ENCODE results near the gene CEP44.

Gene CEP44, protein sequence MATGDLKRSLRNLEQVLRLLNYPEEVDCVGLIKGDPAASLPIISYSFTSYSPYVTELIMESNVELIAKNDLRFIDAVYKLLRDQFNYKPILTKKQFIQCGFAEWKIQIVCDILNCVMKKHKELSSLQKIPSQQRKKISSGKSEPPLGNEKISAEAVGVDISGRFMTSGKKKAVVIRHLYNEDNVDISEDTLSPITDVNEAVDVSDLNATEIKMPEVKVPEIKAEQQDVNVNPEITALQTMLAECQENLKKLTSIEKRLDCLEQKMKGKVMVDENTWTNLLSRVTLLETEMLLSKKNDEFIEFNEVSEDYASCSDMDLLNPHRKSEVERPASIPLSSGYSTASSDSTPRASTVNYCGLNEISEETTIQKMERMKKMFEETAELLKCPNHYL

DNA sequence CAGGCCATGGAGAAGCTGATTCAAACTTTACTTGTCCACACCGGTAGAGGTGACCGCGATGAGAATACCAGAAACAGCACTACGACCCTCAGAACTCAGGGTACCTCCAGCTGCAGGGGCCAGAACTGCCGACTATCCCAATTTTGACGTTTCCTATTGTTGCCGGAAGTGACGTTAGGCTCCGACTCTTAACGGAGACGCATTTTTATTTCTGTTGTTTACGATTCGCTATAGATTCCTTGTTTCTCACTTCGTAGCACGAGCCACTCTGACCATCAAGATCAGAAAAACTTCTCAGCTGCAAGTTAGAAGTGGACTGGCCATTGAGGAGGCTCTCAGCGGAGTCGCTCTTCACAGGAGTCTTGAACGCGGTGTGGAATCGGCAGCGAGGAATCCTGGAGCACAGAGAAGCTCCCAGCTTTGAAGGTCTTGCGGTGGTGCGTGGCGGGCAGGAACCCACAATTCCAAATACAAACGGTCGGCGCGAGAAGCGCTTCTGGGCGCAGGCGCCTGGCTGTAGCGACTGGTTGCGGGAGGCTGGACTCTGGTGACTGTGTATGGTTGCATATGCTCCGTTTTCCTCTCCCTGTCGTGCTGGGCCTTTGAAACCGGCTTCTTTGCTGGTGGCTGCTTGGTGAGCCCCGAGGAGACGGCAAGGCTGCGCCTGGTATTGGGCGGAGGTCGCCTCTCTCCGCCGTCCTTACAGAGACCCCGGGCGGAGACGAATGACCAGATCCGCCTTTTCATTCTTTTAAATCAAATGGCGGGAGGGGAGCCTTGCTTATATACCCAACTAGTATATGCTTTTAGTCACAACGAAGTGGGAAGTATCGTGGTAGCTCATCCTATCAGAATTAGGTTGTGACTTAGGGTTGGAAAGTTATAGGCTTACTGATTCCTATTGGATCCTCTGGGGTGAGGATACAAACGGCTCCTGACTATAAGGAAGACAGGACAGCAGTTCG lies at the start of gene CEP44, which contains the start of gene FBXO8:
Gene CEP44 (plus strand): TSS at position 405 of the 965 bp plus-strand sequence. CDS start 15,211 bp downstream, outside the sequence.
Gene FBXO8 (minus strand): TSS at position 161 of the 965 bp plus-strand sequence. CDS start 20,575 bp downstream, outside the sequence.
- Histone ChIP-seq H3K27me3 (no peaks in the 10 kb centered on the region), H3K4me2 (peak within 1 kb of the TSS; percentile 74 to 96 (median 84)), H3K4me3 (peak within 1 kb of the TSS; percentile 72 to 96 (median 84)), H4K20me1 (no peaks in the 10 kb centered on the region; a peak in 1 of 22 replicates), H3K9me3 (replicated peaks in 1 of 11) (peaks cover 3 to 11% (median 6%) of the 10 kb centered on the region in 11 experiments; a peak in 12 of 22 replicates), H3K36me3 (peaks cover 0 to 12% (median 7%) of the 10 kb centered on the region in 11 experiments; a peak in 7 of 22 replicates), H3K27ac (peak within 1 kb of the TSS; percentile 97 to 100 (median 99)), H3K4me1 (peaks cover 10 to 34% (median 28%) of the 10 kb centered on the region in 10 experiments), H3K9ac (peak within 1 kb of the TSS; percentile 95 to 100 (median 99))
- TF ChIP-seq Cebpa-rat (IDR thresholded peaks at IDR 0.05): no peak

DNA sequence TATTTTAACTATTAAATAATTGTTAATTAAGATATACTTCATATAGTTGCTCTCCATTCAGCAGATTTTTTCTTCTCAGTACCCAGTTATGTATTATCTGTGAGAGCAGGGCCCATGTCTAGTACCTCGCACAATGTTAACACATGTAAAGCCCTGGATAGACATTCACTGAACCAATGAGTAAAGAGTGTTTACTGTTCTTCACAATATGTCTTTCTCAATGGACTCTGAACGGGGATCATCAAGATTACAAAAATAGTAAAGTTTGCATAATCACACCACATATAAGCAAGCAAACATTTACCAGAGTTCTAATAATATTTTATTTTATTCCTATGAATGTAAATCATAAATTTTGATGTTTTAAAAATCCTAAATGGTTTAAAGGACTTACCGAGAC lies 47.4 kb upstream of the CEP44 start:
- Histone ChIP-seq H3K27me3 (no peaks in the 10 kb centered on the region), H3K4me2 (no peak overlapping the region), H4K20me1 (no peaks in the 10 kb centered on the region), H3K27ac (no peak overlapping the region), H3K36me3 (peaks cover 0 to 40% (median 15%) of the 10 kb centered on the region in 11 experiments; a peak in 16 of 22 replicates), H3K9me3 (replicated peaks in 1 of 11) (no peaks in the 10 kb centered on the region), H3K9ac (no peak overlapping the region), H3K4me3 (no peak overlapping the region), H3K4me1 (no peaks in the 10 kb centered on the region)
- TF ChIP-seq Cebpa-rat (IDR thresholded peaks at IDR 0.05): no peak

GRCh38 chr4:174241162-174241561 lies 42.5 kb upstream of the CEP44 start:
- Histone ChIP-seq H3K36me3 (peaks cover 0 to 30% (median 10%) of the 10 kb centered on the region in 11 experiments; a peak in 14 of 22 replicates), H3K9me3 (replicated peaks in 1 of 11) (no peaks in the 10 kb centered on the region), H3K27me3 (no peaks in the 10 kb centered on the region), H3K4me2 (no peak overlapping the region), H4K20me1 (no peaks in the 10 kb centered on the region), H3K4me1 (no peaks in the 10 kb centered on the region), H3K27ac (no peak overlapping the region), H3K4me3 (no peak overlapping the region), H3K9ac (no peak overlapping the region)
- no peak for TF ChIP-seq Cebpa-rat (IDR thresholded peaks at IDR 0.05)

- peaks cover 0 to 4% (median 0%) of the 10 kb centered on the region in 11 experiments; a peak in 1 of 22 replicates for H4K20me1 ChIP-seq
- no peaks in the 10 kb centered on the region for H3K4me1 ChIP-seq
- no peak overlapping the region for H3K27ac ChIP-seq
- no peak overlapping the region for H3K4me3 ChIP-seq
- no peaks in the 10 kb centered on the region for H3K27me3 ChIP-seq
- H3K4me2 ChIP-seq: no peak overlapping the region
- H3K9me3 ChIP-seq (replicated peaks in 1 of 11): no peaks in the 10 kb centered on the region
- peaks cover 0 to 13% (median 0%) of the 10 kb centered on the region in 11 experiments; a peak in 5 of 22 replicates for H3K36me3 ChIP-seq
- H3K9ac ChIP-seq: no peak overlapping the region
- TF ChIP-seq Cebpa-rat (IDR thresholded peaks at IDR 0.05): no peak
These were observed 39.3 kb upstream of the CEP44 start for GRCh38 chr4:174244441-174244840.

DNA sequence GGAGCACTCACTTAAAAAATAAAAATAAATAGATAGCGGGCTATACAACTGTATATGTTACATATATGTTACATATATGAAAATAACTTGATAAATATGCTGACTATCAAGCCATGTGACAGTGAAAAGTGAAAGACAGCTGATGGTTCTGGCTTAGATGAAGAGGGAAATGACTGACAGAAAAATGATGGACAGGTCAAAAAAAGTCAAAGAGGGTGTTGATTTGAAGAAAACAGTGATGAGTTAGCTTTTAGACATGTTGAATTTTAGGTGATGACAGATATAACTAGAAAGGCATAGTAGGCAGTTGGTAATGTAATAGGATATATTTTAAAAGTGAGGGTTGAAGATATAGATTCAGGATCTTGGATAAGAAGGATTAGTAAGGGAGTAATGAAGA lies 38.0 kb upstream of the CEP44 start:
- no peak for TF ChIP-seq Cebpa-rat (IDR thresholded peaks at IDR 0.05)
- Histone ChIP-seq H3K9ac (no peak overlapping the region), H3K4me2 (no peak overlapping the region), H3K27me3 (no peaks in the 10 kb centered on the region), H3K27ac (no peak overlapping the region), H4K20me1 (peaks cover 0 to 4% (median 0%) of the 10 kb centered on the region in 11 experiments; a peak in 1 of 22 replicates), H3K4me3 (no peak overlapping the region), H3K36me3 (peaks cover 0 to 6% (median 0%) of the 10 kb centered on the region in 11 experiments; a peak in 1 of 22 replicates), H3K9me3 (replicated peaks in 1 of 11) (no peaks in the 10 kb centered on the region), H3K4me1 (no peaks in the 10 kb centered on the region)

DNA sequence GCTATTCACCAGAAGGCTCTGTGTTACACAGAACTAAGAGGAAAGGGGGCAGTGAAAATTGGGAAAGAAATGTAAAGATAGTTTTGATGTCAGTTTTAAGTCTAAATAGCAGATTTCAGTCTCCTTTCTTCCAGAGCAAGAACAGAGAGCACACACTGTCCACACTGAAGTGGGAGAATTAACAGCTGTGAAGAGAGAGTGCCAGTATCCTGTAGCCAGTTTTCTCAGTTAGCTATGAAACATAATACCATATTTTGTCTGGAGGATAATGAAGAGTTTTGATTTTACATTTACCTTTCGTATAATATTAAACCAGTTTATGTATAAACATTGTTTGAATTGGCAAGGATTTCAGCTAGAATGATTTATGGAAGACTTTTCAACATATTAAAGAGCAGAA lies 35.3 kb upstream of the CEP44 start:
- Histone ChIP-seq H3K36me3 (peaks cover 0 to 15% (median 0%) of the 10 kb centered on the region in 11 experiments; a peak in 2 of 22 replicates), H3K4me2 (no peak overlapping the region), H3K9ac (no peak overlapping the region), H3K9me3 (replicated peaks in 1 of 11) (no peaks in the 10 kb centered on the region), H3K4me1 (no peaks in the 10 kb centered on the region; a peak in 1 of 20 replicates), H3K27ac (no peak overlapping the region), H3K27me3 (no peaks in the 10 kb centered on the region), H4K20me1 (peaks cover 0 to 4% (median 0%) of the 10 kb centered on the region in 11 experiments; a peak in 1 of 22 replicates), H3K4me3 (no peak overlapping the region)
- TF ChIP-seq Cebpa-rat (IDR thresholded peaks at IDR 0.05): no peak

DNA sequence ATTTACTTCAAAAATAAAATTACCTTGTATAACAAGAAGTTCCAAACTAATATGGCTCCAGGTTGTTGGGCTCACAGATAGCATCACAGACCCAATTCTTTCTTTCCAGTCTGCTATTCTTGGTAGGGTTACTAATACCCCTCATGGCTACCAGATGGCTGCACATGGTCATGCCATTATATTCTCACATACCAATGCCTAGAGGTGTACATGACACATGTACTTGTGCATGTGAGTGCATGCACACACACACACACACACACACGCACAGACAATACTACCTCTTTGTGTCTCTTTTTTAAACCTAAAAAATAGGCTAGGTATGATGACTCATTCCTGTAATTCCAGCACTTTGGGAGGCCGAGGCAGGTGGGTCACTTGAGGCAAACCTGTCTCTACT lies 31.3 kb upstream of the CEP44 start:
- no peaks in the 10 kb centered on the region for H3K27me3 ChIP-seq
- peaks cover under 1 to 31% (median 4%) of the 10 kb centered on the region in 11 experiments; a peak in 9 of 22 replicates for H3K36me3 ChIP-seq

DNA sequence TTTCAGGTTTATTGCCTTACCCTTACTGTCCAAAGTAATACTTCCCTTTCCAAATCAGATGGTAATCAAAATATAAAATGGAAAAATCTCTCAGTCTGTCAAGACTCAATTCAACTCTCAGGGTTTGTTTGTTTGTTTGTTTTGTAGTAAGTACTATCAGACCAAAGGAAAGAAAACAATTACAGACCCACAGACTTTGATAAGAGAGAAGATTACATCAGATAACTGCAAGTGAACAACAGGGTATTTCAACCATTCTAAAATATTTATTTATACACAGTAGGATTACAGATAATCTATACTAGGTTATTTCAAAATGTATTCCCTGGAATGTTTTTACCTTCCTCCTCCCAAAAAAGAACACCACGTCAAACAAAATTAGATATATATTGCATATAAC lies 29.1 kb upstream of the CEP44 start:
- no peak for TF ChIP-seq Cebpa-rat (IDR thresholded peaks at IDR 0.05)
- H3K4me3 ChIP-seq: no peak overlapping the region
- no peaks in the 10 kb centered on the region for H3K27me3 ChIP-seq
- no peaks in the 10 kb centered on the region for H3K9me3 ChIP-seq (replicated peaks in 1 of 11)
- H3K9ac ChIP-seq: no peak overlapping the region
- no peak overlapping the region for H3K27ac ChIP-seq
- H3K4me1 ChIP-seq: no peaks in the 10 kb centered on the region; a peak in 1 of 20 replicates
- H3K4me2 ChIP-seq: no peak overlapping the region
- H3K36me3 ChIP-seq: peaks cover 5 to 44% (median 12%) of the 10 kb centered on the region in 11 experiments; a peak in 10 of 22 replicates
- no peaks in the 10 kb centered on the region for H4K20me1 ChIP-seq

More for the DNA sequence above, 31.3 kb upstream of the CEP44 start:
- TF ChIP-seq Cebpa-rat (IDR thresholded peaks at IDR 0.05): no peak
- no peaks in the 10 kb centered on the region for H3K9me3 ChIP-seq (replicated peaks in 1 of 11)
- no peak overlapping the region for H3K4me3 ChIP-seq
- H3K4me2 ChIP-seq: no peak overlapping the region
- H3K4me1 ChIP-seq: no peaks in the 10 kb centered on the region; a peak in 1 of 20 replicates
- no peak overlapping the region for H3K27ac ChIP-seq
- H3K9ac ChIP-seq: no peak overlapping the region
- H4K20me1 ChIP-seq: no peaks in the 10 kb centered on the region
